Sigmoid colon (tissue), 7 donors: ENCODE data around the gene U2AF1. TPM values are rescaled to one million over a fixed set of nuclear protein-coding genes. Genes with fewer than 3 reads are reported as not detected.
"Not testable (repeated sequence)": the region's sequence is repeated elsewhere in the genome, so short reads cannot be mapped to it uniquely, and the experiment has no call there.

Experiments
- DNase-seq: peaks from one replicate; pipeline ENCODE4 v3.0.0-alpha.2; 2019
- H3K27ac ChIP-seq, 4 donors: fragments of 200-600 bp; sonication (generic); one replicate each; pipeline ENCODE4 v1.5.1; 2016 to 2019; ENCODE audit warnings: mild to moderate bottlenecking in 1 of 4
- H3K27me3 ChIP-seq, 3 donors: fragments of 200-600 bp; sonication (generic); one replicate each; pipeline ENCODE4 v1.5.1; 2019; ENCODE audit warnings: mild to moderate bottlenecking in 1 of 3
- H3K36me3 ChIP-seq, 4 donors: fragments of 200-600 bp; sonication (generic); one replicate each; pipeline ENCODE4 v1.5.1; 2016 to 2019
- H3K4me1 ChIP-seq, 4 donors: fragments of 200-600 bp; sonication (generic); one replicate each; pipeline ENCODE4 v1.5.1; 2017 to 2019
- H3K4me3 ChIP-seq, 4 donors: fragments of 200-600 bp; sonication (generic); one replicate each; pipeline ENCODE4 v1.5.1; 2017 to 2019; ENCODE audit warnings: mild to moderate bottlenecking in 2 of 4, moderate library complexity in 1 of 4
- H3K9me3 ChIP-seq, 4 donors: fragments of 200-600 bp in 3 of 4; sonication (generic) in 3 of 4; one replicate each; pipeline versions ENCODE4 v1.5.1 to v1.6.1; 2013 to 2019
- POLR2AphosphoS5 ChIP-seq, 4 donors: sonication (generic); formaldehyde crosslinking; IDR thresholded peaks; one replicate each; pipeline ENCODE4 v1.6.1; 2017; ENCODE audit warnings: antibody characterized with exemption in 4 of 4
- WGBS, 2 donors: extraction: QIAGEN DNeasy Blood & Tissue Kit; methylation state at CpG; one replicate each; pipeline ENCODE4 v1.1.7; 2013; 5-methylcytosine and 5-hydroxymethylcytosine counted together
- intact Hi-C: fragments of 100-400 bp; cut with DNase I; formaldehyde crosslinking; loops from one replicate; pipeline ENCODE4 v1.15.1; 2023
- polyA plus RNA-seq, 3 donors: library from polyadenylated mRNA; stranded (reverse); fragments of 200-250 nt; gene quantifications; one replicate each; pipeline ENCODE4 v1.2.3, GENCODE V29; 2013
- total RNA-seq, 4 donors: library from RNA; depleted of rRNA; stranded (reverse); fragments of >200 nt; gene quantifications; one replicate each; pipeline ENCODE4 v1.1.0, GENCODE V29; 2016
- donor health status: healthy with polysubstance abuse.
- donor health status: Bipolar disorder and iron deficiency.
- donor health status: healthy.

U2AF1 gene
- total RNA-seq, result 10 to 100 TPM; 42.3 to 51.0 (median 46.1) TPM
- 100 to 1,000 TPM in 1 of 3 donors, 10 to 100 TPM in 2; 37.2 to 104 (median 41.4) TPM for polyA plus RNA-seq

GRCh38 chr21:43106965-43107793 lies at the start of gene U2AF1:
Gene U2AF1 (minus strand): TSS chr21:43107570. CDS start chr21:43107494, 76 bp downstream.
- peak in 2 of 4 donors; percentile 51 to 76 for TF ChIP-seq POLR2AphosphoS5 (IDR thresholded peaks at IDR 0.05)
- H3K4me1 ChIP-seq, intact Hi-C loops, H3K27me3 ChIP-seq, H3K36me3 ChIP-seq, H3K9me3 ChIP-seq: not testable (repeated sequence)
- Histone ChIP-seq H3K4me3 (peak within 1 kb of the TSS in 3 of 4 donors; percentile 34 to 65 (median 58)), H3K27ac (peak within 1 kb of the TSS in 3 of 4 donors; percentile 55 to 88 (median 82))
- peak; percentile 75 for DNase-seq
- WGBS, 2 donors, result 0 to 1% methylated on average over 59 to 66 of the region's 107 CpGs

GRCh38 chr21:43153601-43154000 lies 46.2 kb upstream of the U2AF1 start:
- no CpG with 5 or more reads among the region's 33 CpGs for WGBS, 2 donors
- intact Hi-C loops, DNase-seq, H3K9me3 ChIP-seq, H3K4me3 ChIP-seq, H3K27me3 ChIP-seq, H3K27ac ChIP-seq, H3K36me3 ChIP-seq, H3K4me1 ChIP-seq: not testable (repeated sequence)

GRCh38 chr21:43149344-43149743 lies 42.0 kb upstream of the U2AF1 start:
- H3K36me3 ChIP-seq, H3K4me3 ChIP-seq, intact Hi-C loops, H3K4me1 ChIP-seq, H3K9me3 ChIP-seq, H3K27ac ChIP-seq, DNase-seq, H3K27me3 ChIP-seq: not testable (repeated sequence)
- no CpG with 5 or more reads among the region's 11 CpGs for WGBS, 2 donors

- H3K27me3 ChIP-seq, H3K4me3 ChIP-seq, H3K4me1 ChIP-seq, H3K9me3 ChIP-seq, H3K36me3 ChIP-seq, DNase-seq, H3K27ac ChIP-seq, intact Hi-C loops: not testable (repeated sequence)
- no CpG with 5 or more reads among the region's 7 CpGs for WGBS, 2 donors
Measured at GRCh38 chr21:43147999-43148398, 40.6 kb upstream of the U2AF1 start.

- DNase-seq, intact Hi-C loops: not testable (repeated sequence)
Measured at GRCh38 chr21:43146637-43147036, 39.3 kb upstream of the U2AF1 start.

GRCh38 chr21:43141407-43141806 lies 34.0 kb upstream of the U2AF1 start:
- H3K4me1 ChIP-seq, DNase-seq, H3K4me3 ChIP-seq, H3K9me3 ChIP-seq, H3K27ac ChIP-seq, H3K27me3 ChIP-seq, intact Hi-C loops, H3K36me3 ChIP-seq: not testable (repeated sequence)
- WGBS, 2 donors, result 3 to 100% methylated on average over 1 to 3 of the region's 17 CpGs

More at GRCh38 chr21:43146637-43147036, 39.3 kb upstream of the U2AF1 start:
- H3K27me3 ChIP-seq, H3K4me3 ChIP-seq, H3K9me3 ChIP-seq, H3K36me3 ChIP-seq, H3K27ac ChIP-seq, H3K4me1 ChIP-seq: not testable (repeated sequence)
- no CpG with 5 or more reads among the region's 12 CpGs for WGBS, 2 donors

GRCh38 chr21:43138944-43139343 lies 31.6 kb upstream of the U2AF1 start:
- DNase-seq, H3K9me3 ChIP-seq, H3K4me1 ChIP-seq, H3K36me3 ChIP-seq, intact Hi-C loops, H3K27ac ChIP-seq, H3K4me3 ChIP-seq, H3K27me3 ChIP-seq: not testable (repeated sequence)
- 4 to 11% methylated on average over 3 to 4 of the region's 8 CpGs for WGBS, 2 donors

- H3K4me3 ChIP-seq, H3K9me3 ChIP-seq, H3K27ac ChIP-seq, H3K36me3 ChIP-seq, H3K27me3 ChIP-seq, DNase-seq, H3K4me1 ChIP-seq, intact Hi-C loops: not testable (repeated sequence)
- WGBS, 2 donors, result no CpG with 5 or more reads among the region's 10 CpGs
Measured at GRCh38 chr21:43134520-43134919, 27.1 kb upstream of the U2AF1 start.

GRCh38 chr21:43130094-43130493 lies 22.7 kb upstream of the U2AF1 start:
- H3K27me3 ChIP-seq, H3K4me3 ChIP-seq, H3K9me3 ChIP-seq, H3K36me3 ChIP-seq, H3K27ac ChIP-seq, intact Hi-C loops, H3K4me1 ChIP-seq, DNase-seq: not testable (repeated sequence)
- no CpG with 5 or more reads among the region's 7 CpGs for WGBS, 2 donors

- H3K27ac ChIP-seq, H3K9me3 ChIP-seq, H3K4me1 ChIP-seq, intact Hi-C loops, H3K4me3 ChIP-seq, H3K36me3 ChIP-seq, H3K27me3 ChIP-seq, DNase-seq: not testable (repeated sequence)
- no CpG with 5 or more reads among the region's 4 CpGs for WGBS, 2 donors
Measured at GRCh38 chr21:43115956-43116355, 8.6 kb upstream of the U2AF1 start.

GRCh38 chr21:43114483-43114882 lies 7.1 kb upstream of the U2AF1 start:
- H3K27ac ChIP-seq, DNase-seq, H3K9me3 ChIP-seq, intact Hi-C loops, H3K4me1 ChIP-seq, H3K36me3 ChIP-seq, H3K4me3 ChIP-seq, H3K27me3 ChIP-seq: not testable (repeated sequence)
- 89 to 95% methylated on average over 5 of the region's 6 CpGs for WGBS, 2 donors

GRCh38 chr21:43109006-43109405 lies 1.6 kb upstream of the U2AF1 start:
- DNase-seq, H3K4me3 ChIP-seq, H3K4me1 ChIP-seq, H3K27ac ChIP-seq, H3K27me3 ChIP-seq, intact Hi-C loops, H3K9me3 ChIP-seq, H3K36me3 ChIP-seq: not testable (repeated sequence)
- no CpG with 5 or more reads among the region's 7 CpGs for WGBS, 2 donors

GRCh38 chr21:43108177-43108576 lies 807 bp upstream of the U2AF1 start:
- WGBS, 2 donors, result no CpG with 5 or more reads among the region's 17 CpGs

More at GRCh38 chr21:43108177-43108576, 807 bp upstream of the U2AF1 start:
- H3K9me3 ChIP-seq, DNase-seq, intact Hi-C loops, H3K36me3 ChIP-seq, H3K4me1 ChIP-seq, H3K4me3 ChIP-seq, H3K27ac ChIP-seq, H3K27me3 ChIP-seq: not testable (repeated sequence)
